Gastroesophageal sphincter (tissue), 4 donors: ENCODE measurements around the gene PERP. TPM values are rescaled to one million over a fixed set of nuclear protein-coding genes. Genes with fewer than 3 reads are reported as not detected.

ENCODE experiments used
- ATAC-seq: fragments of 150-250 bp; one replicate; pipeline ENCODE4 v1.9.1; 2016; ENCODE audit warnings: mild to moderate bottlenecking, moderate library complexity
- H3K27ac ChIP-seq, 4 donors: fragments of 200-600 bp; sonication (generic) in 3 of 4; 1 replicate in 3 of 4; 2 replicates in 1 of 4; pipeline ENCODE4 v1.5.1; 2016 to 2019
- H3K27me3 ChIP-seq: fragments of 200-600 bp; sonication (generic); one replicate; pipeline ENCODE4 v1.5.1; 2019
- H3K36me3 ChIP-seq, 2 donors: fragments of 200-600 bp; sonication (generic); one replicate each; pipeline ENCODE4 v1.5.1; 2019; ENCODE audit warnings: control low read depth in 1 of 2
- H3K4me1 ChIP-seq, 3 donors: fragments of 200-600 bp; sonication (generic); 1 replicate in 2 of 3; 2 replicates in 1 of 3; pipeline ENCODE4 v1.5.1; 2016 to 2019; ENCODE audit warnings: control low read depth in 2 of 3
- H3K4me3 ChIP-seq, 2 donors: fragments of 200-600 bp; sonication (generic); one replicate each; pipeline ENCODE4 v1.5.1; 2019; ENCODE audit warnings: mild to moderate bottlenecking in 1 of 2, moderate library complexity in 1 of 2
- H3K9me3 ChIP-seq, 3 donors: fragments of 200-600 bp; sonication (generic); one replicate each; pipeline ENCODE4 v1.5.1; 2017 to 2019; ENCODE audit warnings: control low read depth in 2 of 3
- CTCF ChIP-seq, 4 experiments: fragments of 200-600 bp in 2 of 4; fragments of 450-650 bp in 2 of 4; sonication (generic) in 1 of 4; IDR thresholded peaks; one replicate each; pipeline ENCODE4 v1.5.1; 2017 to 2019; ENCODE audit warnings: antibody characterized with exemption in 4 of 4, mild to moderate bottlenecking in 2 of 4, moderate library complexity in 2 of 4
- EP300 ChIP-seq: sonication (generic); formaldehyde crosslinking; IDR thresholded peaks from one replicate; pipeline ENCODE4 v1.6.1; 2017; ENCODE audit warnings: antibody characterized with exemption, mild to moderate bottlenecking
- POLR2A ChIP-seq, 2 donors: fragments of 450-650 bp; IDR thresholded peaks; one replicate each; pipeline ENCODE4 v1.6.1; 2017; ENCODE audit warnings: antibody characterized with exemption in 2 of 2, mild to moderate bottlenecking in 2 of 2, moderate library complexity in 1 of 2
- POLR2AphosphoS5 ChIP-seq: sonication (generic); formaldehyde crosslinking; IDR thresholded peaks from one replicate; pipeline ENCODE4 v1.6.1; 2017; ENCODE audit warnings: antibody characterized with exemption
- WGBS, 2 donors: methylation state at CpG; one replicate each; pipeline ENCODE4 v1.1.5; 2018; ENCODE audit warnings: low coverage in 1 of 2; 5-methylcytosine and 5-hydroxymethylcytosine counted together
- total RNA-seq, 4 donors: library from RNA; depleted of rRNA; stranded (reverse); fragments of >200 nt; gene quantifications; one replicate each; pipeline ENCODE4 v1.1.0, GENCODE V29; 2016

PERP gene
- total RNA-seq, 4 donors from 2014 or later: 20.7 to 155 (median 60.6) TPM

- Histone ChIP-seq H3K4me3 (no peak overlapping the region), H3K4me1 (peaks cover 0 to 9% (median 4%) of the 10 kb centered on the region in 3 donors), H3K36me3 (peaks cover 0 to 28% of the 10 kb centered on the region in 2 donors), H3K9me3 (no peaks in the 10 kb centered on the region), H3K27me3 (no peaks in the 10 kb centered on the region), H3K27ac (peak overlapping the region in 2 of 4 donors; percentile 15 to 67)
- no peak for ATAC-seq
- TF ChIP-seq CTCF (IDR thresholded peaks at IDR 0.05): no peak
- TF ChIP-seq POLR2AphosphoS5: no peak
- TF ChIP-seq POLR2A (IDR thresholded peaks at IDR 0.05): no peak
- no peak for TF ChIP-seq EP300
These were observed 17.9 kb downstream of the PERP start for GRCh38 chr6:138089325-138089724.

- Histone ChIP-seq H3K27ac (peak overlapping the region in 3 of 4 donors; percentile 31 to 74 (median 67)), H3K27me3 (no peaks in the 10 kb centered on the region), H3K4me3 (no peak overlapping the region), H3K36me3 (peaks cover 0 to 27% of the 10 kb centered on the region in 2 donors), H3K4me1 (peaks cover 0 to 9% (median 4%) of the 10 kb centered on the region in 3 donors), H3K9me3 (no peaks in the 10 kb centered on the region)
- ATAC-seq: peak; percentile 57
- WGBS, 2 donors: 11 to 14% methylated on average over 4 of the region's 4 CpGs
- TF ChIP-seq POLR2A (IDR thresholded peaks at IDR 0.05): no peak
- TF ChIP-seq CTCF (IDR thresholded peaks at IDR 0.05): no peak
- TF ChIP-seq EP300: no peak
- no peak for TF ChIP-seq POLR2AphosphoS5
These were observed 18.9 kb downstream of the PERP start for GRCh38 chr6:138088326-138088762.

GRCh38 chr6:138087593-138088325, 19.5 kb downstream of the PERP start:
- no peak for ATAC-seq
- TF ChIP-seq CTCF (IDR thresholded peaks at IDR 0.05) (no peak), POLR2A (IDR thresholded peaks at IDR 0.05) (no peak), POLR2AphosphoS5 (no peak), EP300 (no peak)
- H3K4me1 ChIP-seq: peaks cover 0 to 9% (median 4%) of the 10 kb centered on the region in 3 donors
- no peak overlapping the region for H3K4me3 ChIP-seq
- WGBS, 2 donors: 62 to 71% methylated on average over 5 of the region's 5 CpGs
- H3K9me3 ChIP-seq: no peaks in the 10 kb centered on the region
- H3K27ac ChIP-seq: no peak overlapping the region
- no peaks in the 10 kb centered on the region for H3K27me3 ChIP-seq
- H3K36me3 ChIP-seq: peaks cover 0 to 22% of the 10 kb centered on the region in 2 donors

GRCh38 chr6:138086573-138087196, 20.5 kb downstream of the PERP start:
- no peaks in the 10 kb centered on the region for H3K9me3 ChIP-seq
- 56 to 65% methylated on average over 3 to 5 of the region's 5 CpGs for WGBS, 2 donors
- H3K4me1 ChIP-seq: peaks cover 0 to 9% (median 4%) of the 10 kb centered on the region in 3 donors
- H3K27ac ChIP-seq: no peak overlapping the region
- no peaks in the 10 kb centered on the region for H3K27me3 ChIP-seq
- TF ChIP-seq POLR2AphosphoS5 (no peak), EP300 (no peak), POLR2A (IDR thresholded peaks at IDR 0.05) (no peak), CTCF (IDR thresholded peaks at IDR 0.05) (no peak)
- H3K4me3 ChIP-seq: no peak overlapping the region
- no peak for ATAC-seq
- H3K36me3 ChIP-seq: peaks cover 0 to 14% of the 10 kb centered on the region in 2 donors

GRCh38 chr6:138085839-138086222, 21.4 kb downstream of the PERP start:
- Histone ChIP-seq H3K4me1 (peaks cover 0 to 9% (median 4%) of the 10 kb centered on the region in 3 donors), H3K36me3 (peaks cover 0 to 7% of the 10 kb centered on the region in 2 donors), H3K4me3 (no peak overlapping the region), H3K9me3 (peaks cover 0 to 3% (median 0%) of the 10 kb centered on the region in 3 donors), H3K27ac (no peak overlapping the region), H3K27me3 (no peaks in the 10 kb centered on the region)
- ATAC-seq: no peak
- no peak for TF ChIP-seq CTCF (IDR thresholded peaks at IDR 0.05)
- no peak for TF ChIP-seq EP300
- no peak for TF ChIP-seq POLR2AphosphoS5
- TF ChIP-seq POLR2A (IDR thresholded peaks at IDR 0.05): no peak
- 80 to 90% methylated on average over 2 of the region's 2 CpGs for WGBS, 2 donors
